Neural progenitor cell (in vitro differentiated cells): ENCODE measurements around the gene DTYMK. TPM values are rescaled to one million over a fixed set of nuclear protein-coding genes. Genes with fewer than 3 reads are reported as not detected.

Source experiments
- DNase-seq: peaks from one replicate; pipeline ENCODE4 v3.0.0-alpha.2; 2016; ENCODE audit warnings: low spot score
- H2AFZ ChIP-seq: fragments of 200-600 bp; sonication (generic); replicated peaks from 2 replicates; pipeline ENCODE4 v1.6.1; 2016; ENCODE audit warnings: antibody characterized with exemption
- H3F3A ChIP-seq: fragments of 200-600 bp; sonication (generic); 2 replicates; pipeline ENCODE4 v1.6.1; 2016; ENCODE audit warnings: antibody characterized with exemption, low read depth
- H3K27ac ChIP-seq: fragments of 200-600 bp; sonication (generic); 2 replicates; pipeline ENCODE4 v1.5.1; 2016; ENCODE audit warnings: mild to moderate bottlenecking
- H3K27me3 ChIP-seq: fragments of 200-600 bp; sonication (generic); 2 replicates; pipeline ENCODE4 v1.6.1; 2016; ENCODE audit warnings: mild to moderate bottlenecking, moderate library complexity
- H3K36me3 ChIP-seq: fragments of 200-600 bp; sonication (generic); 2 replicates; pipeline ENCODE4 v1.5.1; 2016
- H3K4me1 ChIP-seq: fragments of 200-600 bp; sonication (generic); 2 replicates; pipeline ENCODE4 v1.6.1; 2016; ENCODE audit warnings: mixed run types
- H3K4me2 ChIP-seq: fragments of 200-600 bp; sonication (generic); 2 replicates; pipeline ENCODE4 v1.6.1; 2016
- H3K4me3 ChIP-seq: fragments of 200-600 bp; sonication (generic); 2 replicates; pipeline ENCODE4 v1.5.1; 2016
- H3K79me2 ChIP-seq: fragments of 200-600 bp; sonication (generic); 2 replicates; pipeline ENCODE4 v1.6.1; 2016; ENCODE audit warnings: low read depth
- H3K9ac ChIP-seq: fragments of 200-600 bp; sonication (generic); 2 replicates; pipeline ENCODE4 v1.6.1; 2016
- H3K9me3 ChIP-seq: fragments of 200-600 bp; sonication (generic); 2 replicates; pipeline ENCODE4 v1.5.1; 2016; ENCODE audit warnings: low read depth
- H4K20me1 ChIP-seq: fragments of 200-600 bp; sonication (generic); 2 replicates; pipeline ENCODE4 v1.6.1; 2016; ENCODE audit warnings: low read depth
- H3K27ac Mint-ChIP-seq: 3 replicates; pipeline ENCODE4 v1.8.0; 2021; ENCODE audit warnings: mixed read lengths
- H3K27me3 Mint-ChIP-seq: 2 replicates; pipeline ENCODE4 v1.8.0; 2022; ENCODE audit warnings: low read depth, mild to moderate bottlenecking, inconsistent platforms, moderate library complexity, mixed read lengths; ENCODE audit not compliant: insufficient read depth
- H3K36me3 Mint-ChIP-seq: 3 replicates; pipeline ENCODE4 v1.8.0; 2021; ENCODE audit warnings: mixed read lengths
- H3K4me1 Mint-ChIP-seq: 3 replicates; pipeline ENCODE4 v1.8.0; 2021; ENCODE audit warnings: mixed read lengths
- H3K4me3 Mint-ChIP-seq: 3 replicates; pipeline ENCODE4 v1.8.0; 2021; ENCODE audit warnings: mild to moderate bottlenecking, moderate library complexity, mixed read lengths
- H3K9me3 Mint-ChIP-seq: 3 replicates; pipeline ENCODE4 v1.8.0; 2020; ENCODE audit warnings: mixed read lengths
- CTCF ChIP-seq: fragments of 200-600 bp; sonication (generic); IDR thresholded peaks from 2 replicates; pipeline ENCODE4 v1.5.1; 2017; ENCODE audit warnings: antibody characterized with exemption, mild to moderate bottlenecking
- EZH2 ChIP-seq: fragments of 200-600 bp; sonication (generic); IDR thresholded peaks from 2 replicates; pipeline ENCODE4 v1.6.1; 2017; ENCODE audit warnings: antibody characterized with exemption, mild to moderate bottlenecking, moderate library complexity
- EZH2phosphoT487 ChIP-seq: fragments of 200-600 bp; sonication (generic); IDR thresholded peaks from 2 replicates; pipeline ENCODE4 v1.6.1; 2017; ENCODE audit warnings: antibody characterized with exemption
- total RNA-seq: library from RNA; depleted of rRNA; stranded (reverse); fragments of >200 nt; gene quantifications from 2 replicates; pipeline ENCODE4 v1.2.3, GENCODE V29; 2015; ENCODE audit warnings: low replicate concordance

Gene DTYMK
- total RNA-seq, 1 donor from 2014 or later, result 43.4 TPM

- Histone ChIP-seq H4K20me1 (no peaks in the 10 kb centered on the region), H3K4me2 (no peak overlapping the region), H3K9ac (no peak overlapping the region), H3K4me3 (no peak overlapping the region), H3K27ac (no peak overlapping the region), H3K36me3 (peaks cover 3% of the 10 kb centered on the region), H3K4me1 (peaks cover 4% of the 10 kb centered on the region), H3K9me3 (no peaks in the 10 kb centered on the region), H2AFZ (no peak overlapping the region), H3F3A (no peaks in the 10 kb centered on the region), H3K27me3 (no peaks in the 10 kb centered on the region), H3K79me2 (peaks cover 36% of the 10 kb centered on the region)
- DNase-seq, result no peak
- TF ChIP-seq EZH2phosphoT487 (no peak), EZH2 (no peak), CTCF (no peak)
- H3K27ac Mint-ChIP-seq, result no peak overlapping the region
- H3K4me1 Mint-ChIP-seq, result peaks cover 21% of the 10 kb centered on the region
- H3K36me3 Mint-ChIP-seq, result peaks cover 12% of the 10 kb centered on the region
- H3K27me3 Mint-ChIP-seq, result peaks cover 4% of the 10 kb centered on the region
- peak overlapping the region; percentile 15 for H3K4me3 Mint-ChIP-seq
- no peaks in the 10 kb centered on the region for H3K9me3 Mint-ChIP-seq
These were observed 2.7 kb upstream of the DTYMK start for GRCh38 chr2:241689306-241689705.

GRCh38 chr2:241686324-241686649 lies 328 bp downstream of the DTYMK start:
- peak overlapping the region; percentile 96 for H3K4me3 Mint-ChIP-seq
- Histone ChIP-seq H4K20me1 (no peaks in the 10 kb centered on the region), H3K9me3 (no peaks in the 10 kb centered on the region), H3K27me3 (no peaks in the 10 kb centered on the region), H3K79me2 (peaks cover 62% of the 10 kb centered on the region), H3K4me2 (peak overlapping the region; percentile 96), H3K36me3 (peaks cover 13% of the 10 kb centered on the region), H2AFZ (peak overlapping the region; percentile 29), H3F3A (no peaks in the 10 kb centered on the region), H3K4me1 (peaks cover 4% of the 10 kb centered on the region), H3K4me3 (peak overlapping the region; percentile 91), H3K9ac (peak overlapping the region; percentile 82), H3K27ac (no peak overlapping the region)
- H3K9me3 Mint-ChIP-seq, result no peaks in the 10 kb centered on the region
- TF ChIP-seq EZH2 (no peak), CTCF (no peak), EZH2phosphoT487 (no peak)
- H3K27me3 Mint-ChIP-seq, result peaks cover 2% of the 10 kb centered on the region
- H3K4me1 Mint-ChIP-seq, result peaks cover 22% of the 10 kb centered on the region
- peaks cover 26% of the 10 kb centered on the region for H3K36me3 Mint-ChIP-seq
- H3K27ac Mint-ChIP-seq, result peak overlapping the region; percentile 85
- DNase-seq, result no peak

- no peak overlapping the region for H3K27ac Mint-ChIP-seq
- H3K4me1 Mint-ChIP-seq, result peaks cover 13% of the 10 kb centered on the region
- H3K79me2 ChIP-seq, result peaks cover 43% of the 10 kb centered on the region
- TF ChIP-seq CTCF, result no peak
- TF ChIP-seq EZH2phosphoT487, result no peak
- no peak overlapping the region for H3K4me2 ChIP-seq
- H3K9me3 ChIP-seq, result no peaks in the 10 kb centered on the region
- H4K20me1 ChIP-seq, result no peaks in the 10 kb centered on the region
- H3K9me3 Mint-ChIP-seq, result no peaks in the 10 kb centered on the region
- H3K36me3 Mint-ChIP-seq, result peaks cover 36% of the 10 kb centered on the region
- H3K4me1 ChIP-seq, result peaks cover 4% of the 10 kb centered on the region
- H2AFZ ChIP-seq, result no peak overlapping the region
- peaks cover 13% of the 10 kb centered on the region for H3K36me3 ChIP-seq
- no peaks in the 10 kb centered on the region for H3K27me3 Mint-ChIP-seq
- H3K27me3 ChIP-seq, result no peaks in the 10 kb centered on the region
- no peak overlapping the region for H3K4me3 Mint-ChIP-seq
- no peak overlapping the region for H3K4me3 ChIP-seq
- no peak overlapping the region for H3K27ac ChIP-seq
- H3F3A ChIP-seq, result no peaks in the 10 kb centered on the region
- H3K9ac ChIP-seq, result no peak overlapping the region
- DNase-seq, result no peak
These were observed 5.6 kb downstream of the DTYMK start for GRCh38 chr2:241680827-241681599.
